A549 treated with Hydrocortisone at 1 μM for 4 hours (cell line): ENCODE data around the gene FOXE1. TPM values are rescaled to one million over a fixed set of nuclear protein-coding genes. Genes with fewer than 3 reads are reported as not detected.

ENCODE experiments used
- total RNA-seq: library from RNA; stranded (reverse); fragments of 200-300 nt; extraction: Qiagen RNA extraction; gene quantifications from 5 replicates; pipeline ENCODE4 v1.2.3, GENCODE V29; 2022

The FOXE1 gene
- 3.4 to 4.0 TPM (median 3.7 TPM) in 5 replicates for total RNA-seq

GRCh38 chr9:97853056-97853843 is at the start of gene FOXE1:
FOXE1 (plus strand) TSS chr9:97853226; CDS start chr9:97853915, 689 bp downstream.

Other genes starting within 250 kb of the FOXE1 start
- 9.6 to 11.2 TPM (median 10.9 TPM) in 5 replicates for gene TSTD2, start 219.9 kb upstream of the FOXE1 start, total RNA-seq
- 23.8 to 27.8 TPM (median 26.1 TPM) in 5 replicates for gene NCBP1, start 219.4 kb upstream of the FOXE1 start, total RNA-seq
- 13.8 to 14.3 TPM (median 14.1 TPM) in 5 replicates for gene XPA, start 155.9 kb upstream of the FOXE1 start, total RNA-seq
- gene TRMO, start 69.3 kb downstream of the FOXE1 start, total RNA-seq: 11.3 to 13.0 TPM (median 12.5 TPM) in 5 replicates
- not detected in 5 replicates for gene HEMGN, start 84.9 kb downstream of the FOXE1 start, total RNA-seq
- 277 to 320 TPM (median 299 TPM) in 5 replicates for gene ANP32B, start 130.1 kb downstream of the FOXE1 start, total RNA-seq
- 59.5 to 74.0 TPM (median 70.9 TPM) in 5 replicates for gene NANS, start 203.5 kb downstream of the FOXE1 start, total RNA-seq